ENCODE results near the gene LRRC37A2.
"Not testable (repeated sequence)": the region's sequence is repeated elsewhere in the genome, so short reads cannot be mapped to it uniquely, and the experiment has no call there.

DNA sequence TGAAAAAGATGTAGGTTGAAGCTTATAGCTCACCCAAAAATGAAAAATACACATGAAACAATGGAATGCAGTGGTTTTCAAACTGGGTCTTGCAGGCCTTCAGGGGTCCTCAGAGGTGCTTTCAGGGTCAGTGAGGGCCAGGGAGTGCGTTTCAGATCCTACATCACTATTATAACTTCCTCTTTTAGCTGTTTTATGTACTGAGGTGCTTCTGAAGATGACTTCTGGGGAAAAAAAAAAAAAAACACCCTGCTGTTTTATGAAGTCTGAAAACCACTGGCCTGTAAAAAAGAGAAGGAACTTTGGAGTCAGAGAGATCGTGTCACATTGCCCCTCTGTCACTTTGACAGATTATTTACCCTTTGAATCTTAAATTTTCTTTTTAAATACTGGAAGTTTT lies 36.7 kb upstream of the LRRC37A2 start:
- TF ChIP-seq, protein P1, sequence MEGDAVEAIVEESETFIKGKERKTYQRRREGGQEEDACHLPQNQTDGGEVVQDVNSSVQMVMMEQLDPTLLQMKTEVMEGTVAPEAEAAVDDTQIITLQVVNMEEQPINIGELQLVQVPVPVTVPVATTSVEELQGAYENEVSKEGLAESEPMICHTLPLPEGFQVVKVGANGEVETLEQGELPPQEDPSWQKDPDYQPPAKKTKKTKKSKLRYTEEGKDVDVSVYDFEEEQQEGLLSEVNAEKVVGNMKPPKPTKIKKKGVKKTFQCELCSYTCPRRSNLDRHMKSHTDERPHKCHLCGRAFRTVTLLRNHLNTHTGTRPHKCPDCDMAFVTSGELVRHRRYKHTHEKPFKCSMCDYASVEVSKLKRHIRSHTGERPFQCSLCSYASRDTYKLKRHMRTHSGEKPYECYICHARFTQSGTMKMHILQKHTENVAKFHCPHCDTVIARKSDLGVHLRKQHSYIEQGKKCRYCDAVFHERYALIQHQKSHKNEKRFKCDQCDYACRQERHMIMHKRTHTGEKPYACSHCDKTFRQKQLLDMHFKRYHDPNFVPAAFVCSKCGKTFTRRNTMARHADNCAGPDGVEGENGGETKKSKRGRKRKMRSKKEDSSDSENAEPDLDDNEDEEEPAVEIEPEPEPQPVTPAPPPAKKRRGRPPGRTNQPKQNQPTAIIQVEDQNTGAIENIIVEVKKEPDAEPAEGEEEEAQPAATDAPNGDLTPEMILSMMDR (IDR thresholded peaks at IDR 0.05; ENCODE audit: insufficient read depth, low read length) = not testable (repeated sequence)
- TF ChIP-seq POLR2AphosphoS5, GABPA (IDR thresholded peaks at IDR 0.05; ENCODE audit: low read depth): not testable (repeated sequence)
- TF ChIP-seq, protein P2, sequence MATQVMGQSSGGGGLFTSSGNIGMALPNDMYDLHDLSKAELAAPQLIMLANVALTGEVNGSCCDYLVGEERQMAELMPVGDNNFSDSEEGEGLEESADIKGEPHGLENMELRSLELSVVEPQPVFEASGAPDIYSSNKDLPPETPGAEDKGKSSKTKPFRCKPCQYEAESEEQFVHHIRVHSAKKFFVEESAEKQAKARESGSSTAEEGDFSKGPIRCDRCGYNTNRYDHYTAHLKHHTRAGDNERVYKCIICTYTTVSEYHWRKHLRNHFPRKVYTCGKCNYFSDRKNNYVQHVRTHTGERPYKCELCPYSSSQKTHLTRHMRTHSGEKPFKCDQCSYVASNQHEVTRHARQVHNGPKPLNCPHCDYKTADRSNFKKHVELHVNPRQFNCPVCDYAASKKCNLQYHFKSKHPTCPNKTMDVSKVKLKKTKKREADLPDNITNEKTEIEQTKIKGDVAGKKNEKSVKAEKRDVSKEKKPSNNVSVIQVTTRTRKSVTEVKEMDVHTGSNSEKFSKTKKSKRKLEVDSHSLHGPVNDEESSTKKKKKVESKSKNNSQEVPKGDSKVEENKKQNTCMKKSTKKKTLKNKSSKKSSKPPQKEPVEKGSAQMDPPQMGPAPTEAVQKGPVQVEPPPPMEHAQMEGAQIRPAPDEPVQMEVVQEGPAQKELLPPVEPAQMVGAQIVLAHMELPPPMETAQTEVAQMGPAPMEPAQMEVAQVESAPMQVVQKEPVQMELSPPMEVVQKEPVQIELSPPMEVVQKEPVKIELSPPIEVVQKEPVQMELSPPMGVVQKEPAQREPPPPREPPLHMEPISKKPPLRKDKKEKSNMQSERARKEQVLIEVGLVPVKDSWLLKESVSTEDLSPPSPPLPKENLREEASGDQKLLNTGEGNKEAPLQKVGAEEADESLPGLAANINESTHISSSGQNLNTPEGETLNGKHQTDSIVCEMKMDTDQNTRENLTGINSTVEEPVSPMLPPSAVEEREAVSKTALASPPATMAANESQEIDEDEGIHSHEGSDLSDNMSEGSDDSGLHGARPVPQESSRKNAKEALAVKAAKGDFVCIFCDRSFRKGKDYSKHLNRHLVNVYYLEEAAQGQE (IDR thresholded peaks at IDR 0.05; ENCODE audit: insufficient replicate concordance, low read depth) = not testable (repeated sequence)

Data from HL-60 (cell line).